ENCODE results near the gene PWWP2B.

DNA sequence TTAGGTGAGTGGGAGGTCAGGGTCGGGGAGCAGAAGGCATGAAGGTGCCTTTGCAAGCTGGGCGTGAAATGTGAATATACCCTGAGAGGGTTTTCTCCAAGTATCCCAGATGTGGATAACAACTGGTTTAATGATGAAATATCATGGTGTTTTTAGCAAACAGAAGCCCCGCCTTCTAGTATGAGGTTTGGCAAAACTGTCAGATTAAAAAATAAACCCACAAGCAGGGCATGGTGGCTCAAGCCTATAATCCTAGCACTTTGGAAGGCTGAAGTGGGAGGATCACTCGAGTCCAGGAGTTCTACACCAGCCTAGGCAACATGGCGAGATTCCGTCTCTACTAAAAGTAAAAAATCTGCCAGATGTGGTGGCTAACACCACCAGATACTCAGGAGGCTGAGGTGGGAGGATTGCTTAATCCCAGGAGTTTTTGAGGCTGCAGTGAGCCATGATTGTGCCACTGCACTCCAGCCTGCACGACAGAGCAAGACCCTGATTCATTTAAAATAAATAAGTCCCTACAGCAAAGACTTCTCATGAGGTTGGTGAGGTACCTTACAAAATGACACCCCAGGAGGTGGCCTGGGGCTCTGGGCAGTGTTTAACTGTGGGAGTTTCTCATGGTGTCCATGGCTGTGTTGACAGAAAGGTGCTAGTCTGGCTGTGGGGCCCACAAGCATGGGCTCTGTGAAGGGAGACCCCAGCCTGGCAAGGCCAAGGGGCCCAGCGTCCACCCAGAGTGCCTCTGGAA is 6.7 kb upstream of the PWWP2B start:
- TF ChIP-seq, protein P1, sequence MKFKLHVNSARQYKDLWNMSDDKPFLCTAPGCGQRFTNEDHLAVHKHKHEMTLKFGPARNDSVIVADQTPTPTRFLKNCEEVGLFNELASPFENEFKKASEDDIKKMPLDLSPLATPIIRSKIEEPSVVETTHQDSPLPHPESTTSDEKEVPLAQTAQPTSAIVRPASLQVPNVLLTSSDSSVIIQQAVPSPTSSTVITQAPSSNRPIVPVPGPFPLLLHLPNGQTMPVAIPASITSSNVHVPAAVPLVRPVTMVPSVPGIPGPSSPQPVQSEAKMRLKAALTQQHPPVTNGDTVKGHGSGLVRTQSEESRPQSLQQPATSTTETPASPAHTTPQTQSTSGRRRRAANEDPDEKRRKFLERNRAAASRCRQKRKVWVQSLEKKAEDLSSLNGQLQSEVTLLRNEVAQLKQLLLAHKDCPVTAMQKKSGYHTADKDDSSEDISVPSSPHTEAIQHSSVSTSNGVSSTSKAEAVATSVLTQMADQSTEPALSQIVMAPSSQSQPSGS (CRISPR knock-in tag; IDR thresholded peaks at IDR 0.05), result no peak
- TF ChIP-seq ZNF569 (CRISPR knock-in tag; IDR thresholded peaks at IDR 0.05; ENCODE audit: borderline replicate concordance) (no peak), GATAD2A (CRISPR knock-in tag; IDR thresholded peaks at IDR 0.05) (no peak), GLI4 (CRISPR knock-in tag; IDR thresholded peaks at IDR 0.05; ENCODE audit: borderline replicate concordance) (no peak)
